HepG2 (cell line): ENCODE results near the gene IAH1. TPM values are rescaled to one million over a fixed set of nuclear protein-coding genes. Genes with fewer than 3 reads are reported as not detected.
A peak's percentile ranks its signal among the peaks of the same experiment; 100 is the strongest.

ENCODE experiments used
- ATAC-seq: fragments of 200-7000 bp; cut with Tn5 transposase; 3 replicates; pipeline ENCODE4 v1.9.1; 2020; ENCODE audit warnings: mild to moderate bottlenecking, moderate library complexity
- BruUV-seq: library from RNA; stranded (reverse); fragments of 400-500 nt; replicated peaks from 2 replicates; lab custom pipeline; 2021; lab: Mats Ljungman, UMichigan
- CTCF ChIA-PET: fragments of 300-600 bp; formaldehyde crosslinking; extraction: SDS; loops from one replicate; lab custom pipeline; 2021; ENCODE audit warnings: low total read pairs, inconsistent platforms, low intra/inter-chr PET ratio; lab: Yijun Ruan, JAX
- POLR2A ChIA-PET: fragments of 350-600 bp; sonication (Branson Sonifier 250); formaldehyde crosslinking; loops from one replicate; lab custom pipeline; 2020; ENCODE audit warnings: antibody characterized with exemption, inconsistent platforms; lab: Yijun Ruan, JAX
- DNase-seq: peaks from one replicate; pipeline ENCODE4 v3.0.0-alpha.2; 2015; ENCODE audit warnings: low spot score
- FAIRE-seq: peaks from 3 replicates; lab custom pipeline; 2011; peaks lifted over from hg19 to GRCh38; lab: Jason Lieb, UNC
- H2AFZ ChIP-seq: one replicate; pipeline ENCODE4 v1.6.1; 2011; ENCODE audit warnings: low read length, inconsistent platforms
- H3K27ac ChIP-seq: fragments of 300-600 bp; 3 replicates; pipeline ENCODE4 v1.8.0; 2011; ENCODE audit warnings: mixed run types, mild to moderate bottlenecking, mixed read lengths, low read length, inconsistent platforms; ENCODE audit not compliant: insufficient read depth; ENCODE audit errors: extremely low read length
- H3K27me3 ChIP-seq, 2 experiments: fragments of 200-600 bp in 1 of 2; 2 replicates in 1 of 2; 3 replicates in 1 of 2; pipeline versions ENCODE4 v1.6.0 to v1.8.0; 2011; ENCODE audit warnings: low read length in 2 of 2, mild to moderate bottlenecking in 2 of 2, moderate library complexity in 2 of 2, inconsistent platforms in 1 of 2; ENCODE audit not compliant: insufficient read depth in 2 of 2, control insufficient read depth in 1 of 2
- H3K36me3 ChIP-seq, 2 experiments: fragments of 200-600 bp in 1 of 2; replicated peaks in 1 of 2; 2 replicates in 1 of 2; 3 replicates in 1 of 2; pipeline versions ENCODE4 v1.5.1 to v1.8.0; 2011; ENCODE audit warnings: low read length in 2 of 2, inconsistent platforms in 1 of 2; ENCODE audit not compliant: insufficient read depth in 2 of 2, control insufficient read depth in 1 of 2
- H3K4me1 ChIP-seq: 2 replicates; pipeline ENCODE4 v1.5.1; 2012; ENCODE audit warnings: low read length, inconsistent platforms; ENCODE audit not compliant: insufficient read depth
- H3K4me2 ChIP-seq: 2 replicates; pipeline ENCODE4 v1.6.0; 2011; ENCODE audit warnings: low read depth, low read length, inconsistent platforms
- H3K4me3 ChIP-seq, 3 experiments: fragments of 200-600 bp in 1 of 3; sonication (generic), shearing (Covaris generic) in 1 of 3; replicated peaks in 1 of 3; 2 replicates each; pipeline ENCODE4 v1.5.1; 2011 to 2016; ENCODE audit warnings: low read length in 3 of 3, inconsistent platforms in 2 of 3, low read depth in 2 of 3, mild to moderate bottlenecking in 2 of 3, control low read depth in 1 of 3, mixed read lengths in 1 of 3; ENCODE audit not compliant: insufficient read depth in 1 of 3
- H3K79me2 ChIP-seq: one replicate; pipeline ENCODE4 v1.6.1; 2011; ENCODE audit warnings: low read length, inconsistent platforms; ENCODE audit not compliant: insufficient read depth
- H3K9ac ChIP-seq: 2 replicates; pipeline ENCODE4 v1.6.0; 2011; ENCODE audit warnings: mild to moderate bottlenecking, low read depth, low read length, inconsistent platforms; ENCODE audit not compliant: insufficient read depth
- H3K9me3 ChIP-seq: 2 replicates; pipeline ENCODE4 v1.5.1; 2012; ENCODE audit warnings: mild to moderate bottlenecking, low read length
- H4K20me1 ChIP-seq: 2 replicates; pipeline ENCODE4 v1.6.0; 2011; ENCODE audit warnings: inconsistent platforms, mild to moderate bottlenecking, low read length, moderate library complexity; ENCODE audit not compliant: insufficient read depth
- FOXP1 ChIP-seq, 2 experiments: fragments of 450-650 bp in 1 of 2; IDR thresholded peaks; 2 replicates each; pipeline ENCODE4 v1.6.1; 2017 to 2018; ENCODE audit warnings: antibody characterized with exemption in 1 of 2
- GTF2F1 ChIP-seq: fragments of 150-350 bp; IDR thresholded peaks from 2 replicates; pipeline ENCODE4 v1.6.1; 2014; ENCODE audit warnings: low read length
- IKZF5 ChIP-seq: IDR thresholded peaks from 2 replicates; pipeline ENCODE4 v1.6.1; 2018; ENCODE audit warnings: missing genetic modification reagents, mild to moderate bottlenecking, missing compliant biosample characterization
- MBNL3 ChIP-seq: fragments of 250-450 bp; sonication (Bioruptor Pico); conservative IDR thresholded peaks from 2 replicates; pipeline ENCODE4 v1.8.0; 2022; ENCODE audit warnings: mild to moderate bottlenecking, inconsistent platforms
- RELA ChIP-seq: sonication (generic); formaldehyde crosslinking; IDR thresholded peaks from 2 replicates; pipeline ENCODE4 v1.4.0; 2020; ENCODE audit warnings: missing genetic modification reagents
- RFX5 ChIP-seq: IDR thresholded peaks from 2 replicates; pipeline ENCODE4 v1.6.1; 2011; ENCODE audit warnings: low read depth, low read length, improper control_type of control experiment
- SNAI1 ChIP-seq: sonication (generic); formaldehyde crosslinking; IDR thresholded peaks from 2 replicates; pipeline ENCODE4 v1.5.0; 2020; ENCODE audit warnings: mild to moderate bottlenecking, missing genetic modification reagents, borderline replicate concordance
- SOX13 ChIP-seq, 3 experiments: fragments of 450-650 bp in 1 of 3; sonication (generic) in 1 of 3; formaldehyde crosslinking in 1 of 3; IDR thresholded peaks in 2 of 3; conservative IDR thresholded peaks in 1 of 3; 2 replicates each; pipeline versions ENCODE4 v1.5.0 to v1.6.1; 2016 to 2020; ENCODE audit warnings: antibody characterized with exemption in 1 of 3, mild to moderate bottlenecking in 1 of 3, missing compliant biosample characterization in 1 of 3, missing genetic modification reagents in 1 of 3, moderate library complexity in 1 of 3
- ZNF180 ChIP-seq: sonication (generic); formaldehyde crosslinking; IDR thresholded peaks from 2 replicates; pipeline ENCODE4 v1.4.0; 2020; ENCODE audit warnings: low read depth, missing genetic modification reagents, borderline replicate concordance
- ZNF34 ChIP-seq: sonication (generic); formaldehyde crosslinking; IDR thresholded peaks from 2 replicates; pipeline ENCODE4 v1.4.0; 2020; ENCODE audit warnings: mild to moderate bottlenecking, missing genetic modification reagents, borderline replicate concordance
- ZNF720 ChIP-seq: sonication (generic); formaldehyde crosslinking; IDR thresholded peaks from 2 replicates; pipeline ENCODE4 v1.4.0; 2020; ENCODE audit warnings: missing genetic modification reagents
- ZNF772 ChIP-seq: sonication (generic); formaldehyde crosslinking; IDR thresholded peaks from 2 replicates; pipeline ENCODE4 v1.5.0; 2020; ENCODE audit warnings: mild to moderate bottlenecking, missing genetic modification reagents
- ZNF788 ChIP-seq: sonication (generic); formaldehyde crosslinking; IDR thresholded peaks from 2 replicates; pipeline ENCODE4 v1.5.0; 2020; ENCODE audit warnings: mild to moderate bottlenecking, missing genetic modification reagents, borderline replicate concordance
- ZSCAN20 ChIP-seq: sonication (generic); formaldehyde crosslinking; IDR thresholded peaks from 2 replicates; pipeline ENCODE4 v1.4.0; 2020; ENCODE audit warnings: missing genetic modification reagents, mild to moderate bottlenecking, borderline replicate concordance
- WGBS: methylation state at CpG from one replicate; pipeline ENCODE4 v1.1.6; 2017; ENCODE audit warnings: low lambda C conversion rate; 5-methylcytosine and 5-hydroxymethylcytosine counted together
- in situ Hi-C: cut with HindIII; loops from 2 replicates; pipeline ENCODE4 v1.10.0; 2017; ENCODE audit warnings: low pct_unique_long_range_greater_than_20kb; ENCODE audit not compliant: extremely low pct_ligation_motif_present
- intact Hi-C: fragments of 100-400 bp; cut with micrococcal nuclease; formaldehyde crosslinking; loops from one replicate; pipeline ENCODE4 v1.10.0; 2022; ENCODE audit not compliant: unreplicated experiment
- polyA plus RNA-seq, 8 experiments: library from polyadenylated mRNA; depleted of rRNA in 3 of 8; stranded (reverse) in 7 of 8; unstranded in 1 of 8; fragments of >200 nt; fragmentation: Illumina TruSeq in 4 of 8; extraction: Trizol in 4 of 8; gene quantifications; 2 replicates each; pipeline versions ENCODE4 v1.2.1 to v1.2.3, GENCODE V29; 2011 to 2016; ENCODE audit warnings: low read depth in 4 of 8, missing spikeins in 1 of 8, mixed read lengths in 1 of 8; ENCODE audit not compliant: insufficient read depth in 1 of 8
- total RNA-seq, 5 experiments: library from RNA; depleted of rRNA; stranded (reverse); fragments of >200 nt; fragmentation: Illumina TruSeq; extraction: Trizol; gene quantifications; 2 replicates each; pipeline ENCODE4 v1.2.3, GENCODE V29; 2016; ENCODE audit warnings: low read depth in 1 of 5
- TF ChIP-seq, protein P1 (sequence below): IDR thresholded peaks from 2 replicates; pipeline ENCODE4 v1.6.1; 2016; ENCODE audit warnings: low read depth, missing genetic modification reagents, missing compliant biosample characterization

The IAH1 gene
- total and polyA plus RNA-seq, 2 of the 13 experiments (the other 11 are each of a cell fraction or from before 2014, with no cell fraction given) = 43.6 to 44.4 TPM

DNA sequence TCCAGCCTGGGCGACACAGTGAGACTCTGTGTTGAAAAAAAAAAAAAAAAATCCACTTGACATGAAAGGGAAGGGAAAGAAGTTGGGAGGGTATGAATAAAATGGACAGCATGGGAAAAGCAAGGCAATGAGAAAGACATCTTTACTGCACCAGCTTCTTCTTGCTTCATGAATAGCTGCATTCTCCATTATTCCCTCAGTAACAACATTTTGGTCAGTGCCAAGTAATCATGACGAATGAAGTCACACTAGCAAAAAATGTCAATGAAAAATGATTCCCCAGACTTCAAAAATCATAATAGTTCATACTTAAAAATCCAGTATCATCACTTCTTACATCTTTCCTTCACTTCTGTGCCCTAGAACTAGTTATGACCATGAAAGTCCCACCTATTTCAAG is 50.9 kb downstream of the IAH1 start (continued):
- TF ChIP-seq ZNF180 (CRISPR knock-in tag) = no peak
- TF ChIP-seq, protein P1, sequence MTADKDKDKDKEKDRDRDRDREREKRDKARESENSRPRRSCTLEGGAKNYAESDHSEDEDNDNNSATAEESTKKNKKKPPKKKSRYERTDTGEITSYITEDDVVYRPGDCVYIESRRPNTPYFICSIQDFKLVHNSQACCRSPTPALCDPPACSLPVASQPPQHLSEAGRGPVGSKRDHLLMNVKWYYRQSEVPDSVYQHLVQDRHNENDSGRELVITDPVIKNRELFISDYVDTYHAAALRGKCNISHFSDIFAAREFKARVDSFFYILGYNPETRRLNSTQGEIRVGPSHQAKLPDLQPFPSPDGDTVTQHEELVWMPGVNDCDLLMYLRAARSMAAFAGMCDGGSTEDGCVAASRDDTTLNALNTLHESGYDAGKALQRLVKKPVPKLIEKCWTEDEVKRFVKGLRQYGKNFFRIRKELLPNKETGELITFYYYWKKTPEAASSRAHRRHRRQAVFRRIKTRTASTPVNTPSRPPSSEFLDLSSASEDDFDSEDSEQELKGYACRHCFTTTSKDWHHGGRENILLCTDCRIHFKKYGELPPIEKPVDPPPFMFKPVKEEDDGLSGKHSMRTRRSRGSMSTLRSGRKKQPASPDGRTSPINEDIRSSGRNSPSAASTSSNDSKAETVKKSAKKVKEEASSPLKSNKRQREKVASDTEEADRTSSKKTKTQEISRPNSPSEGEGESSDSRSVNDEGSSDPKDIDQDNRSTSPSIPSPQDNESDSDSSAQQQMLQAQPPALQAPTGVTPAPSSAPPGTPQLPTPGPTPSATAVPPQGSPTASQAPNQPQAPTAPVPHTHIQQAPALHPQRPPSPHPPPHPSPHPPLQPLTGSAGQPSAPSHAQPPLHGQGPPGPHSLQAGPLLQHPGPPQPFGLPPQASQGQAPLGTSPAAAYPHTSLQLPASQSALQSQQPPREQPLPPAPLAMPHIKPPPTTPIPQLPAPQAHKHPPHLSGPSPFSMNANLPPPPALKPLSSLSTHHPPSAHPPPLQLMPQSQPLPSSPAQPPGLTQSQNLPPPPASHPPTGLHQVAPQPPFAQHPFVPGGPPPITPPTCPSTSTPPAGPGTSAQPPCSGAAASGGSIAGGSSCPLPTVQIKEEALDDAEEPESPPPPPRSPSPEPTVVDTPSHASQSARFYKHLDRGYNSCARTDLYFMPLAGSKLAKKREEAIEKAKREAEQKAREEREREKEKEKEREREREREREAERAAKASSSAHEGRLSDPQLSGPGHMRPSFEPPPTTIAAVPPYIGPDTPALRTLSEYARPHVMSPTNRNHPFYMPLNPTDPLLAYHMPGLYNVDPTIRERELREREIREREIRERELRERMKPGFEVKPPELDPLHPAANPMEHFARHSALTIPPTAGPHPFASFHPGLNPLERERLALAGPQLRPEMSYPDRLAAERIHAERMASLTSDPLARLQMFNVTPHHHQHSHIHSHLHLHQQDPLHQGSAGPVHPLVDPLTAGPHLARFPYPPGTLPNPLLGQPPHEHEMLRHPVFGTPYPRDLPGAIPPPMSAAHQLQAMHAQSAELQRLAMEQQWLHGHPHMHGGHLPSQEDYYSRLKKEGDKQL (CRISPR knock-in tag) = no peak
- no peak for TF ChIP-seq ZNF720 (CRISPR knock-in tag)
- no peak for TF ChIP-seq ZNF788 (CRISPR knock-in tag)
- TF ChIP-seq ZSCAN20 (CRISPR knock-in tag) = no peak

- H2AFZ ChIP-seq = no peak overlapping the region
- H4K20me1 ChIP-seq = no peaks in the 10 kb centered on the region
- ATAC-seq (peak; percentile 46; the same call in 2 of the 3 replicates), DNase-seq (no peak), FAIRE-seq (no peak)
- no peak overlapping the region for H3K9ac ChIP-seq
- 88% methylated on average over 4 of the region's 4 CpGs for WGBS
- peaks cover 11 to 40% of the 10 kb centered on the region in 2 experiments for H3K36me3 ChIP-seq
- no peaks in the 10 kb centered on the region for H3K9me3 ChIP-seq
- H3K4me2 ChIP-seq = no peak overlapping the region
- ChIA-PET CTCF (no interaction called here), POLR2A (no interaction called here)
- TF ChIP-seq IKZF5 (CRISPR knock-in tag) (no peak), RFX5 (no peak), SOX13 (IDR thresholded peaks at IDR 0.05) (no peak), SOX13 (CRISPR knock-in tag; conservative IDR thresholded peaks at IDR 0.05 in 1 of 2, IDR thresholded peaks at IDR 0.05 in 1 of 2) (no peak), ZNF772 (no peak), RELA (no peak), GTF2F1 (no peak), MBNL3 (CRISPR knock-in tag) (no peak), ZNF34 (no peak), FOXP1 (IDR thresholded peaks at IDR 0.05) (no peak), FOXP1 (CRISPR knock-in tag; IDR thresholded peaks at IDR 0.05) (no peak), SNAI1 (CRISPR knock-in tag) (no peak)
- in situ Hi-C loops = no loop called here
- no peak overlapping the region for H3K27ac ChIP-seq
- H3K4me1 ChIP-seq = peaks cover 12% of the 10 kb centered on the region
- no peak overlapping the region for H3K4me3 ChIP-seq
- BruUV-seq = no TSS peak
- H3K79me2 ChIP-seq = no peaks in the 10 kb centered on the region
- intact Hi-C loops = no loop called here
- no peaks in the 10 kb centered on the region for H3K27me3 ChIP-seq
Observed at GRCh38 chr2:9527995-9528787, 53.8 kb downstream of the IAH1 start.
